ENCODE measurements around the gene TDRD7.

TDRD7 gene

DNA sequence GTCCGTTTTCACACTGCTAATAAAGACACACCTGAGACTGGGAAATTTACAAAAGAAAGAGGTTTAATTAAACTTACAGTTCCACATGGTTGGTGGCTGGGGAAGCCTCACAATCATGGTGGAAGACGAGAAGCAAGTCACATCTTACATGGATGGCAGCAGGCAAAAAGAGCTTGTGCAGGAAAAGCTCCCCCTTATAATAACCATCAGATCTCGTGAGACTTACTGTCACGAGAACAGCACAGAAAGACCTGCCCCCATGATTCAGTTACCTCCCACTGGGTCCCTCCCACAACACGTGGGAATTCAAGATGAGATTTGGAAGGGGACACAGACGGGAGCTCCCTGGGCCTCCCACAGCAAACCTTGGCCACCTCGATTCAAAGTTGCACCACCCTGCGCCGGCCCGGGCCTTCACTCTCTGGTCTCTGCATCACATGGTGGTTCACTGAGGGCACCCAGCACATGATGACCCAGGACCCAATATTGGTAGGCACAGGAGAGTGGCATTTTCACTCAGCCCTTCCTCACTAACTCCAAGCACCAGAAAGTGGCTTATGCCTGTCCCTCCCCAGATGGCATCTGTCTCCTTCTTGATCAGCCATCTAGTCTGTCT lies 21.0 kb upstream of the TDRD7 start:
- POLR2A ChIA-PET, result no interaction called here
- no peaks in the 10 kb centered on the region for H3K36me3 ChIP-seq (ENCODE audit: control insufficient read depth in 2 of 2, insufficient read depth in 1 of 2, low read length in 2 of 2)
- TF ChIP-seq, protein P1, sequence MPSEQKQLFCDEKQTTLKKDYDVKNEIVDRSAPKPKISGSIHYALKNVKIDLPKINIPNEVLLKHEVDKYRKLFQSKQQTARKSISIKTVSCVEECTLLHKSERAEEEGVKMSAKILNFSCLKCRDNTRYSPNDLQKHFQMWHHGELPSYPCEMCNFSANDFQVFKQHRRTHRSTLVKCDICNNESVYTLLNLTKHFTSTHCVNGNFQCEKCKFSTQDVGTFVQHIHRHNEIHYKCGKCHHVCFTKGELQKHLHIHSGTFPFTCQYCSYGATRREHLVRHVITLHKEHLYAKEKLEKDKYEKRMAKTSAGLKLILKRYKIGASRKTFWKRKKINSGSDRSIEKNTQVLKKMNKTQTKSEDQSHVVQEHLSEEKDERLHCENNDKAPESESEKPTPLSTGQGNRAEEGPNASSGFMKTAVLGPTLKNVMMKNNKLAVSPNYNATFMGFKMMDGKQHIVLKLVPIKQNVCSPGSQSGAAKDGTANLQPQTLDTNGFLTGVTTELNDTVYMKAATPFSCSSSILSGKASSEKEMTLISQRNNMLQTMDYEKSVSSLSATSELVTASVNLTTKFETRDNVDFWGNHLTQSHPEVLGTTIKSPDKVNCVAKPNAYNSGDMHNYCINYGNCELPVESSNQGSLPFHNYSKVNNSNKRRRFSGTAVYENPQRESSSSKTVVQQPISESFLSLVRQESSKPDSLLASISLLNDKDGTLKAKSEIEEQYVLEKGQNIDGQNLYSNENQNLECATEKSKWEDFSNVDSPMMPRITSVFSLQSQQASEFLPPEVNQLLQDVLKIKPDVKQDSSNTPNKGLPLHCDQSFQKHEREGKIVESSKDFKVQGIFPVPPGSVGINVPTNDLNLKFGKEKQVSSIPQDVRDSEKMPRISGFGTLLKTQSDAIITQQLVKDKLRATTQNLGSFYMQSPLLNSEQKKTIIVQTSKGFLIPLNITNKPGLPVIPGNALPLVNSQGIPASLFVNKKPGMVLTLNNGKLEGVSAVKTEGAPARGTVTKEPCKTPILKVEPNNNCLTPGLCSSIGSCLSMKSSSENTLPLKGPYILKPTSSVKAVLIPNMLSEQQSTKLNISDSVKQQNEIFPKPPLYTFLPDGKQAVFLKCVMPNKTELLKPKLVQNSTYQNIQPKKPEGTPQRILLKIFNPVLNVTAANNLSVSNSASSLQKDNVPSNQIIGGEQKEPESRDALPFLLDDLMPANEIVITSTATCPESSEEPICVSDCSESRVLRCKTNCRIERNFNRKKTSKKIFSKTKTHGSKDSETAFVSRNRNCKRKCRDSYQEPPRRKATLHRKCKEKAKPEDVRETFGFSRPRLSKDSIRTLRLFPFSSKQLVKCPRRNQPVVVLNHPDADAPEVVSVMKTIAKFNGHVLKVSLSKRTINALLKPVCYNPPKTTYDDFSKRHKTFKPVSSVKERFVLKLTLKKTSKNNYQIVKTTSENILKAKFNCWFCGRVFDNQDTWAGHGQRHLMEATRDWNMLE (tag by site-specific recombination; conservative IDR thresholded peaks at IDR 0.05; ENCODE audit: low read depth), result no peak
- TF ChIP-seq ZNF664 (tag by site-specific recombination; IDR thresholded peaks at IDR 0.05) (no peak), ZBTB17 (tag by site-specific recombination; IDR thresholded peaks at IDR 0.05) (no peak), ZFP3 (tag by site-specific recombination; IDR thresholded peaks at IDR 0.05; ENCODE audit: low read depth) (no peak)
- no peaks in the 10 kb centered on the region for H3K4me1 ChIP-seq (ENCODE audit: control insufficient read depth, insufficient read depth, low read length)
- H3K27ac ChIP-seq (ENCODE audit: extremely low read depth, low read depth, low read length), result no peak overlapping the region
- H3K9me3 ChIP-seq (ENCODE audit: control insufficient read depth, insufficient read depth, low read depth, low read length), result no peaks in the 10 kb centered on the region
- H3K4me3 ChIP-seq (ENCODE audit: low read depth, low read length), result no peak overlapping the region
- CTCF ChIA-PET, result interaction anchor here (1.0 to 1.6 kb wide), 3 partner anchors 10 to 224 kb away, joined by 3 to 7 read pairs (median 4); no protein-coding TSS in a partner anchor

DNA sequence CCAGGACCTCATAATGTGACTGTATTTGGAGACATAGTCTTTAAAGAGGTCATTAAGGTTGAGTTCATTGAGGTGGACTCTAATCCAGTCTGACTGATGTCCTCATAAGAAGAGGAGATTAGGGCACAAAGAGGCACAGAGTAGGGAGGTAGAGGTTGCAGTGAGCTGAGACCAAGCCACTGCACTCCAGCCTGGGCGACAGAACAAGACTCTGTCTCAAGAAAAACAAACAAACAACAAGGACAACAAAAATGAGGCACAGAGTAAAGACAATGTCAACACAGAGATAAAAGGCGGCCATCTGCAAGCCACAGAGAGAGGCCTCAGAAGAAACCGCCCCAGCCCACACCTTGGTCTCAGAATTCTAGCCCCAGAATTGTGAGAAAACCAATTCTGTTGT lies 17.0 kb upstream of the TDRD7 start:
- no peaks in the 10 kb centered on the region for H3K4me1 ChIP-seq (ENCODE audit: control insufficient read depth, insufficient read depth, low read length)
- CTCF ChIA-PET, result interaction anchor here (10.4 kb wide), 1 partner anchor 8 kb away, joined by 80 read pairs; no protein-coding TSS in a partner anchor

More for the DNA sequence above, 17.0 kb upstream of the TDRD7 start:
- Histone ChIP-seq H3K36me3 (ENCODE audit: control insufficient read depth in 2 of 2, insufficient read depth in 1 of 2, low read length in 2 of 2) (no peaks in the 10 kb centered on the region), H3K27ac (ENCODE audit: extremely low read depth, low read depth, low read length) (no peak overlapping the region), H3K9me3 (ENCODE audit: control insufficient read depth, insufficient read depth, low read depth, low read length) (no peaks in the 10 kb centered on the region), H3K4me3 (ENCODE audit: low read depth, low read length) (no peak overlapping the region)
- TF ChIP-seq MZF1 (tag by site-specific recombination; IDR thresholded peaks at IDR 0.05; ENCODE audit: borderline replicate concordance) (no peak), ZNF624 (tag by site-specific recombination; IDR thresholded peaks at IDR 0.05) (no peak), ZBTB8A (tag by site-specific recombination; IDR thresholded peaks at IDR 0.05) (no peak), ZNF223 (tag by site-specific recombination; IDR thresholded peaks at IDR 0.05) (no peak), ZNF529 (tag by site-specific recombination; IDR thresholded peaks at IDR 0.05; ENCODE audit: insufficient replicate concordance) (no peak), ZNF501 (tag by site-specific recombination; IDR thresholded peaks at IDR 0.05) (no peak)
- TF ChIP-seq, protein P2, sequence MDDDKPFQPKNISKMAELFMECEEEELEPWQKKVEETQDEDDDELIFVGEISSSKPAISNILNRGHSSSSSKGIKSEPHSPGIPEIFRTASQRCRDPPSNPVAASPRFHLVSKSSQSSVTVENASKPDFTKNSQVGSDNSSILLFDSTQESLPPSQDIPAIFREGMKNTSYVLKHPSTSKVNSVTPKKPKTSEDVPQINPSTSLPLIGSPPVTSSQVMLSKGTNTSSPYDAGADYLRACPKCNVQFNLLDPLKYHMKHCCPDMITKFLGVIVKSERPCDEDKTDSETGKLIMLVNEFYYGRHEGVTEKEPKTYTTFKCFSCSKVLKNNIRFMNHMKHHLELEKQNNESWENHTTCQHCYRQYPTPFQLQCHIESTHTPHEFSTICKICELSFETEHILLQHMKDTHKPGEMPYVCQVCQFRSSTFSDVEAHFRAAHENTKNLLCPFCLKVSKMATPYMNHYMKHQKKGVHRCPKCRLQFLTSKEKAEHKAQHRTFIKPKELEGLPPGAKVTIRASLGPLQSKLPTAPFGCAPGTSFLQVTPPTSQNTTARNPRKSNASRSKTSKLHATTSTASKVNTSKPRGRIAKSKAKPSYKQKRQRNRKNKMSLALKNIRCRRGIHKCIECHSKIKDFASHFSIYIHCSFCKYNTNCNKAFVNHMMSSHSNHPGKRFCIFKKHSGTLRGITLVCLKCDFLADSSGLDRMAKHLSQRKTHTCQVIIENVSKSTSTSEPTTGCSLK (tag by site-specific recombination; IDR thresholded peaks at IDR 0.05), result no peak
- TF ChIP-seq, protein P3, sequence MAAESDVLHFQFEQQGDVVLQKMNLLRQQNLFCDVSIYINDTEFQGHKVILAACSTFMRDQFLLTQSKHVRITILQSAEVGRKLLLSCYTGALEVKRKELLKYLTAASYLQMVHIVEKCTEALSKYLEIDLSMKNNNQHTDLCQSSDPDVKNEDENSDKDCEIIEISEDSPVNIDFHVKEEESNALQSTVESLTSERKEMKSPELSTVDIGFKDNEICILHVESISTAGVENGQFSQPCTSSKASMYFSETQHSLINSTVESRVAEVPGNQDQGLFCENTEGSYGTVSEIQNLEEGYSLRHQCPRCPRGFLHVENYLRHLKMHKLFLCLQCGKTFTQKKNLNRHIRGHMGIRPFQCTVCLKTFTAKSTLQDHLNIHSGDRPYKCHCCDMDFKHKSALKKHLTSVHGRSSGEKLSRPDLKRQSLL (tag by site-specific recombination; IDR thresholded peaks at IDR 0.05), result no peak
- TF ChIP-seq, protein P4, sequence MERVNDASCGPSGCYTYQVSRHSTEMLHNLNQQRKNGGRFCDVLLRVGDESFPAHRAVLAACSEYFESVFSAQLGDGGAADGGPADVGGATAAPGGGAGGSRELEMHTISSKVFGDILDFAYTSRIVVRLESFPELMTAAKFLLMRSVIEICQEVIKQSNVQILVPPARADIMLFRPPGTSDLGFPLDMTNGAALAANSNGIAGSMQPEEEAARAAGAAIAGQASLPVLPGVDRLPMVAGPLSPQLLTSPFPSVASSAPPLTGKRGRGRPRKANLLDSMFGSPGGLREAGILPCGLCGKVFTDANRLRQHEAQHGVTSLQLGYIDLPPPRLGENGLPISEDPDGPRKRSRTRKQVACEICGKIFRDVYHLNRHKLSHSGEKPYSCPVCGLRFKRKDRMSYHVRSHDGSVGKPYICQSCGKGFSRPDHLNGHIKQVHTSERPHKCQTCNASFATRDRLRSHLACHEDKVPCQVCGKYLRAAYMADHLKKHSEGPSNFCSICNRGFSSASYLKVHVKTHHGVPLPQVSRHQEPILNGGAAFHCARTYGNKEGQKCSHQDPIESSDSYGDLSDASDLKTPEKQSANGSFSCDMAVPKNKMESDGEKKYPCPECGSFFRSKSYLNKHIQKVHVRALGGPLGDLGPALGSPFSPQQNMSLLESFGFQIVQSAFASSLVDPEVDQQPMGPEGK (tag by site-specific recombination; IDR thresholded peaks at IDR 0.05), result no peak
- POLR2A ChIA-PET, result no interaction called here

Data from HEK293 (cell line).